H9 (cell line): ENCODE data around the gene RNF8. TPM values are rescaled to one million over a fixed set of nuclear protein-coding genes. Genes with fewer than 3 reads are reported as not detected.

ENCODE experiments used
- DNase-seq: peaks from one replicate; pipeline ENCODE4 v3.0.0-alpha.2; 2017
- H2AFZ ChIP-seq: one replicate; pipeline ENCODE4 v1.6.1; 2013; ENCODE audit warnings: mild to moderate bottlenecking, low read length, control low read depth, moderate library complexity
- H2AK5ac ChIP-seq: 2 replicates; pipeline ENCODE4 v1.6.1; 2013; ENCODE audit warnings: low read length, control low read depth, mixed read lengths; ENCODE audit not compliant: insufficient read length
- H2BK120ac ChIP-seq: one replicate; pipeline ENCODE4 v1.6.1; 2013; ENCODE audit warnings: low read depth, mild to moderate bottlenecking, low read length, control low read depth, inconsistent platforms; ENCODE audit not compliant: poor library complexity, severe bottlenecking
- H2BK12ac ChIP-seq: 2 replicates; pipeline ENCODE4 v1.6.1; 2013; ENCODE audit warnings: low read length, control low read depth, mixed read lengths, low read depth; ENCODE audit not compliant: insufficient read length
- H2BK15ac ChIP-seq: 2 replicates; pipeline ENCODE4 v1.6.1; 2013; ENCODE audit warnings: low read depth, low read length, control low read depth
- H2BK20ac ChIP-seq: one replicate; pipeline ENCODE4 v1.6.1; 2013; ENCODE audit warnings: low read depth, mild to moderate bottlenecking, low read length, control low read depth, inconsistent platforms; ENCODE audit not compliant: poor library complexity, severe bottlenecking
- H2BK5ac ChIP-seq: 2 replicates; pipeline ENCODE4 v1.6.1; 2013; ENCODE audit warnings: low read length, control low read depth, mixed read lengths; ENCODE audit not compliant: insufficient read length
- H3K14ac ChIP-seq: 2 replicates; pipeline ENCODE4 v1.6.1; 2013; ENCODE audit warnings: low read length, control low read depth; ENCODE audit not compliant: insufficient read depth
- H3K18ac ChIP-seq: 2 replicates; pipeline ENCODE4 v1.6.1; 2013; ENCODE audit warnings: low read depth, mild to moderate bottlenecking, mixed read lengths, low read length, control low read depth; ENCODE audit not compliant: insufficient read length
- H3K23ac ChIP-seq: 2 replicates; pipeline ENCODE4 v1.6.1; 2013; ENCODE audit warnings: low read length, control low read depth, mixed read lengths, low read depth; ENCODE audit not compliant: insufficient read length
- H3K23me2 ChIP-seq: 2 replicates; pipeline ENCODE4 v1.6.1; 2013; ENCODE audit warnings: low read depth, mild to moderate bottlenecking, mixed read lengths, low read length, control low read depth; ENCODE audit not compliant: insufficient read length, poor library complexity, severe bottlenecking
- H3K27ac ChIP-seq: 2 replicates; pipeline ENCODE4 v1.5.1; 2013; ENCODE audit warnings: low read length, control low read depth, mixed read lengths, low read depth; ENCODE audit not compliant: insufficient read length
- H3K27me3 ChIP-seq: 2 replicates; pipeline ENCODE4 v1.6.1; 2013; ENCODE audit warnings: low read length, control low read depth, inconsistent platforms; ENCODE audit not compliant: insufficient read depth
- H3K4ac ChIP-seq: 2 replicates; pipeline ENCODE4 v1.6.1; 2013; ENCODE audit warnings: low read depth, mild to moderate bottlenecking, control low read depth, inconsistent platforms, low read length, moderate library complexity
- H3K4me1 ChIP-seq: 2 replicates; pipeline ENCODE4 v1.6.1; 2013; ENCODE audit warnings: low read length, control low read depth, inconsistent platforms; ENCODE audit not compliant: insufficient read depth
- H3K4me2 ChIP-seq: 2 replicates; pipeline ENCODE4 v1.6.1; 2013; ENCODE audit warnings: low read length, control low read depth, mixed read lengths; ENCODE audit not compliant: insufficient read length, insufficient read depth
- H3K56ac ChIP-seq: 2 replicates; pipeline ENCODE4 v1.6.1; 2013; ENCODE audit warnings: low read depth, mild to moderate bottlenecking, mixed read lengths, low read length, control low read depth; ENCODE audit not compliant: insufficient read length
- H3K79me1 ChIP-seq: 2 replicates; pipeline ENCODE4 v1.6.1; 2013; ENCODE audit warnings: low read depth, mild to moderate bottlenecking, moderate library complexity, low read length, control low read depth, inconsistent platforms; ENCODE audit not compliant: insufficient read depth, poor library complexity, severe bottlenecking
- H3K79me2 ChIP-seq: 2 replicates; pipeline ENCODE4 v1.6.1; 2013; ENCODE audit warnings: low read length, control low read depth, inconsistent platforms; ENCODE audit not compliant: insufficient read depth
- H3K9ac ChIP-seq: 2 replicates; pipeline ENCODE4 v1.6.1; 2013; ENCODE audit warnings: low read length, control low read depth, mixed read lengths; ENCODE audit not compliant: insufficient read length; ENCODE audit errors: extremely low read depth
- H3K9me3 ChIP-seq: one replicate; pipeline ENCODE4 v1.6.1; 2013; ENCODE audit warnings: low read depth, low read length, inconsistent platforms; ENCODE audit not compliant: control insufficient read depth
- H3T11ph ChIP-seq: one replicate; pipeline ENCODE4 v1.6.1; 2013; ENCODE audit warnings: mild to moderate bottlenecking, low read length, control low read depth, inconsistent platforms
- H4K20me1 ChIP-seq: one replicate; pipeline ENCODE4 v1.6.1; 2013; ENCODE audit not compliant: control insufficient read depth, insufficient read length, insufficient read depth
- H4K5ac ChIP-seq: 2 replicates; pipeline ENCODE4 v1.6.1; 2013; ENCODE audit warnings: low read depth, mild to moderate bottlenecking, mixed read lengths, low read length, control low read depth; ENCODE audit not compliant: insufficient read length
- H4K8ac ChIP-seq: replicated peaks from 2 replicates; pipeline ENCODE4 v1.6.1; 2013; ENCODE audit warnings: low read length, control low read depth, mixed read lengths, low read depth; ENCODE audit not compliant: insufficient read length
- H4K91ac ChIP-seq: 2 replicates; pipeline ENCODE4 v1.6.1; 2013; ENCODE audit warnings: low read depth, mild to moderate bottlenecking, moderate library complexity, mixed read lengths, low read length, control low read depth; ENCODE audit not compliant: insufficient read length
- H3K27ac Mint-ChIP-seq, 3 experiments: 2 replicates in 2 of 3; 3 replicates in 1 of 3; pipeline ENCODE4 v1.8.0; 2020 to 2021; ENCODE audit warnings: mixed read lengths in 3 of 3, mild to moderate bottlenecking in 1 of 3, moderate library complexity in 1 of 3
- H3K27me3 Mint-ChIP-seq: 2 replicates; pipeline ENCODE4 v1.8.0; 2021; ENCODE audit warnings: low read depth, mild to moderate bottlenecking, moderate library complexity, mixed read lengths
- H3K36me3 Mint-ChIP-seq, 3 experiments: 2 replicates in 2 of 3; 3 replicates in 1 of 3; pipeline ENCODE4 v1.8.0; 2020 to 2021; ENCODE audit warnings: low read depth in 3 of 3, mixed read lengths in 3 of 3; ENCODE audit not compliant: insufficient read depth in 1 of 3
- H3K4me1 Mint-ChIP-seq, 2 experiments: 2 replicates each; pipeline ENCODE4 v1.8.0; 2020; ENCODE audit warnings: mixed read lengths in 2 of 2
- H3K4me3 Mint-ChIP-seq, 2 experiments: 2 replicates in 1 of 2; 3 replicates in 1 of 2; pipeline ENCODE4 v1.8.0; 2020 to 2021; ENCODE audit warnings: mild to moderate bottlenecking in 2 of 2, mixed read lengths in 2 of 2, moderate library complexity in 1 of 2
- H3K9me3 Mint-ChIP-seq, 2 experiments: 2 replicates in 1 of 2; 3 replicates in 1 of 2; pipeline ENCODE4 v1.8.0; 2020; ENCODE audit warnings: mild to moderate bottlenecking in 2 of 2, mixed read lengths in 2 of 2, moderate library complexity in 1 of 2
- WGBS: extraction: QIAGEN DNeasy Blood & Tissue Kit; methylation state at CpG from one replicate; pipeline ENCODE4 v1.1.7; 2013; ENCODE audit warnings: missing lambda C conversion rate, low lambda C conversion rate, mixed read lengths; ENCODE audit not compliant: insufficient read length; ENCODE audit errors: extremely low coverage; 5-methylcytosine and 5-hydroxymethylcytosine counted together
- total RNA-seq: library from RNA; stranded (reverse); gene quantifications from 2 replicates; pipeline ENCODE4 v1.2.1, GENCODE V29; 2021
- TF ChIP-seq, protein P1 (sequence below): fragments of 200-600 bp; sonication (generic); conservative IDR thresholded peaks from 3 replicates; pipeline ENCODE4 v1.8.0; 2021; ENCODE audit warnings: antibody characterized with exemption, mild to moderate bottlenecking

The RNF8 gene
- total RNA-seq, 1 experiment from 2014 or later = 34.7 TPM

DNA sequence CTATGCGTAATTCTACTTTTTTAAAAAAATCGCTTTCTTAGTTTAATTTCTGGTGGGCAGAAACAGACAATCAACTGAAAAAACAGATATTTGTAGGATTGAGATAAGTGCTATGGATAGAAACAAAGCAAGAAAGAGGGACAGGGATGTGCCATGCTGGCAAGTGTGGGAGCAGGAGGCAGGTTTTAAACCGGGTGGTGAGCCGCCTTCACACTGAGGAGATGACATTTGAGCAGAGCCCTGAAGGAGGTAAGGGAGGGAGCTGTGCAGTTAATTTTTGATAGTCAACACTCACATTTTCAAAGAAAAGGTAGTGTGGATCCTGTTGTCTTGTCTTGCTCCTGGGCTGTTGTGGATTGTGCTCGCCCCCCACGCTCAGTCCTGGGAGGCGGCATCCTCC, 49.0 kb upstream of the RNF8 start:
- no peaks in the 10 kb centered on the region; a peak in 1 of 5 replicates for H3K9me3 Mint-ChIP-seq

More for the DNA sequence above, 49.0 kb upstream of the RNF8 start:
- no peak overlapping the region for H2AK5ac ChIP-seq
- no peak overlapping the region for H3K23ac ChIP-seq
- no peak overlapping the region for H3K27ac ChIP-seq
- no peak overlapping the region for H3T11ph ChIP-seq
- H2BK20ac ChIP-seq = no peak overlapping the region
- DNase-seq = no peak
- TF ChIP-seq, protein P1, sequence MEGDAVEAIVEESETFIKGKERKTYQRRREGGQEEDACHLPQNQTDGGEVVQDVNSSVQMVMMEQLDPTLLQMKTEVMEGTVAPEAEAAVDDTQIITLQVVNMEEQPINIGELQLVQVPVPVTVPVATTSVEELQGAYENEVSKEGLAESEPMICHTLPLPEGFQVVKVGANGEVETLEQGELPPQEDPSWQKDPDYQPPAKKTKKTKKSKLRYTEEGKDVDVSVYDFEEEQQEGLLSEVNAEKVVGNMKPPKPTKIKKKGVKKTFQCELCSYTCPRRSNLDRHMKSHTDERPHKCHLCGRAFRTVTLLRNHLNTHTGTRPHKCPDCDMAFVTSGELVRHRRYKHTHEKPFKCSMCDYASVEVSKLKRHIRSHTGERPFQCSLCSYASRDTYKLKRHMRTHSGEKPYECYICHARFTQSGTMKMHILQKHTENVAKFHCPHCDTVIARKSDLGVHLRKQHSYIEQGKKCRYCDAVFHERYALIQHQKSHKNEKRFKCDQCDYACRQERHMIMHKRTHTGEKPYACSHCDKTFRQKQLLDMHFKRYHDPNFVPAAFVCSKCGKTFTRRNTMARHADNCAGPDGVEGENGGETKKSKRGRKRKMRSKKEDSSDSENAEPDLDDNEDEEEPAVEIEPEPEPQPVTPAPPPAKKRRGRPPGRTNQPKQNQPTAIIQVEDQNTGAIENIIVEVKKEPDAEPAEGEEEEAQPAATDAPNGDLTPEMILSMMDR = no peak
- no CpG with 5 or more reads among the region's 7 CpGs for WGBS
- H3K4ac ChIP-seq = no peak overlapping the region
- H4K91ac ChIP-seq = no peak overlapping the region
- H3K79me1 ChIP-seq = no peaks in the 10 kb centered on the region
- H3K14ac ChIP-seq = no peak overlapping the region
- H3K27me3 Mint-ChIP-seq = no peaks in the 10 kb centered on the region
- H3K4me2 ChIP-seq = no peak overlapping the region
- H3K18ac ChIP-seq = no peak overlapping the region
- H3K4me1 ChIP-seq = no peaks in the 10 kb centered on the region
- H3K4me3 Mint-ChIP-seq = no peak overlapping the region; a peak in 1 of 5 replicates
- no peak overlapping the region for H2BK5ac ChIP-seq
- no peak overlapping the region for H3K27ac Mint-ChIP-seq
- no peak overlapping the region for H3K9ac ChIP-seq
- H3K4me1 Mint-ChIP-seq = no peaks in the 10 kb centered on the region
- H2AFZ ChIP-seq = no peak overlapping the region
- no peak overlapping the region for H2BK120ac ChIP-seq
- no peaks in the 10 kb centered on the region for H3K9me3 ChIP-seq
- H2BK12ac ChIP-seq = no peak overlapping the region
- H3K56ac ChIP-seq = no peak overlapping the region
- H2BK15ac ChIP-seq = no peak overlapping the region
- H4K8ac ChIP-seq = no peak overlapping the region
- H3K36me3 Mint-ChIP-seq = peaks cover 1 to 27% (median 12%) of the 10 kb centered on the region in 3 experiments; a peak in 4 of 7 replicates
- no peaks in the 10 kb centered on the region for H3K27me3 ChIP-seq
- H4K5ac ChIP-seq = no peak overlapping the region
- H3K79me2 ChIP-seq = no peaks in the 10 kb centered on the region
- H4K20me1 ChIP-seq = no peaks in the 10 kb centered on the region
- H3K23me2 ChIP-seq = no peaks in the 10 kb centered on the region
